ENCODE measurements around the gene FAM174C. TPM values are rescaled to one million over a fixed set of nuclear protein-coding genes. Genes with fewer than 3 reads are reported as not detected.
"Not testable (repeated sequence)": the region's sequence is repeated elsewhere in the genome, so short reads cannot be mapped to it uniquely, and the experiment has no call there.

FAM174C gene
- total RNA-seq, 1 experiment from 2014 or later, result 90.5 TPM

DNA sequence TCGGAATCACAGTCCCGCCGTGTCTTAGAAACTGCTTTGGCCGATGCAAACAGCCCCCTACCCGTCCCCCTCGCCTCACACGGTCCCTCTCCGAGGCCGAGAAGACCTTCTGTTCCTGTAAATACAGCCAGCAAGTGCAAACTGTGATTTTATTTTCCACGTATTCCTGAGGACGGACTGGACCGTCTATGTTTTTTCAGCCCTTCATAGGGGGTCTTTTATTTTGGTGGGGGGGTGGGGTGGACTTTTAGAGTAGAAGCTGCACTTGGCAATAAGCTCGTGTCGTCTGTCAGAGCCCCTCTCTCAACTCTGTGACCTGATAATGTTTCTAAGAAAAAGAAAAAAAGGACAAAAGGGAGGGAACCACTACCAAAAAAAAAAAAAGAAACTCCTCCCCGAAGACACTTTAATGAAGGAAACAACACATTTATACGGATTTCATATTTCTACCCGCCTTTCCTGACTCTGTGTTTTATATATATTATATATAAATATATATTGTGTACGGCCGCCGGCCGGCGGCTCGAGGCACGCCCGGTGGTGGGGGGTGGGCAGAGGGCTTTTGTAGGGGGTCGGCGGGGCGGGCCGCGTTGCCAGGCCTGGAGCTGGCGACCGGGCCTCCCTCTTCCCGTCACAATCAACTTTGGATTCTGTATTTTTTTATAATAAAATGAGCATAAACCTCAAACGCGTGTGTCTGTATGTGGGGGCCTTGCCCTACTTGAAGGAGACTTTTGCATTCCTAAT is 25.6 kb downstream of the FAM174C start:
- DNase-seq (ENCODE audit: low spot score), result no peak

DNA sequence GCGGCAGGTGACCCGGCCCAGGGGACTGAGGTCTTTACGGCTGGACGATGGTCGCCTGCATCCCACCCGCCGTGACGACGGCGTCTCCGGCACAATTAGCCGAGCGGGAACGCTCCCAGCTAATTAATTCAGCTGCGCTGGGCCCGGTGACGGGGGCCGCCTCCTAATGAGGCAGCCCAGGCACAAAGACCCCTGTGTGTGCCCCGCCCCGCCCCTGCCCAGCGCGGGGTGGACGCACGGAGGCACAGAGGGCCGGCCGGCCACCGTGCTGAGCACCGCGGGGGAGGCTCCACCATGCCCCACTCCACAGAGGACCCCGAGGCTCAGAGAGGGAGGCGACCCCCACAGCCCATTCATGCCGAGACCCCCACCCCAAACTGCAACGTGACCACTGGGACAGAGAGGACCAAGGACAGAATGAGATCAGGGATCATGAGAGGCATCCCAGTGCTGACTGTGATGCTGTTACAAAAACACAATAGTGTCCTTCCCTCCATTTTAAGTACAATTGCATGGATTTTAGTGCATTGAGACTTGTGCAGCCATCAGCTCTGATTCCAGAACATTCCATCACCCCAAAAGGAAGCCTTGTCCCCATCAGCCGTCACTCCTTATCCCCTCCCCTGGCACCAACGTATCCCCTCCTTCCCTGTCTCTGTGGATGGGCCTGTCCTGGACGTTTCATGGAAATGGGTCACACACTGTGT is 27.4 kb downstream of the FAM174C start:
- DNase-seq (ENCODE audit: low spot score), result no peak

DNA sequence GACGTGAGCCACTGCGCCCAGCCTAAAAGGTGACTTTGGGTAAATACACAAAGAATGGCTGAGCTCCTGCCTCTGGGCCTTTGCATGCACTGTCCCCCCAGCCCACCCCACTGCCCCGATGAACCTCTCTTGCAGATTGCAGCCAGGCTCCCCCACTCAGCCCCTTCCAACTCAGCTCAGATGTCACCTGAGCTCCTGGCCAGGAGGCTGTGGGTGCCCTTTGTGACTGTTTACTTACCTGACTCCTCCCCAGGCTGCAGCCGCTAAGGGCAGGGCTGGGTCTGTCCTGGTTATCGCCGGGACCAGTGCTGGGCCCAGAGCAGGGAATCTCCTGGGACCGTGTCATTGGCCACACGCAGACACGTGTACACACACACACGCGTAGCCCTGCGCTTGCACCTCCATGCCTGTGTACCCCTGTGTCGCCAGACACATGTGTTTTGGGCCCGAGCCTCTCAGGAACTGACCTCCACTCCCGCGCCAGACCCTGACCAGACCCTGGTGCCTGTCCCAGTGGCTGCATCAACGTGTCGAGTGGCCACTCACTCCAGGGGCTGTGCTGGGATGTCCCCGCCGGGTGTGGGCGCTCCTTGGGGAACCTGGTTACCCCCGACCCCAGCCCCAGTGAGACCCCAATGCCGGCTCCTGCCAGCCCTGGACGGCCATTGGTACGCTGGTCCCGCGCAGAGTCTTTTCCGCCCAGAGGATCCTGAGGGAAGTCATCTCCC is 29.0 kb downstream of the FAM174C start:
- no peak for DNase-seq (ENCODE audit: low spot score)

DNA sequence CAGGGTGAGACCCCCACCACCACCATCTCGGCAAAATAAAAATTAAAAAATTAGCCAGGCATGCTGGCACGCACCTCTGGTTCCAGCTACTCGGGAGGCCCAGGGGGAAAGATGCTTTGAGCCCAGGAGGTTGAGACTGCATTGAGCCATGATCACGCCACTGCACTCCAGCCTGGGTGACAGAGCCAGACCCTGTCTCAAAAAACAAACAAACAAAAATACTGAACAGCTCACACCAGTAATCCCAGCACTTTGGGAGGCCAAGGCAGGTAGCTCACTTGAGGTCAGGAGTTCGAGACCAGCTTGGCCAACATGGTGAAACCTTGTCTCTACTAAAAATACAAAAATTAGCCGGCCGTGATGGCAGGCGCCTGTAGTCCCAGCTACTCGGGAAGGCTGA is 30.0 kb downstream of the FAM174C start:
- not testable (repeated sequence) for DNase-seq (ENCODE audit: low spot score)

DNA sequence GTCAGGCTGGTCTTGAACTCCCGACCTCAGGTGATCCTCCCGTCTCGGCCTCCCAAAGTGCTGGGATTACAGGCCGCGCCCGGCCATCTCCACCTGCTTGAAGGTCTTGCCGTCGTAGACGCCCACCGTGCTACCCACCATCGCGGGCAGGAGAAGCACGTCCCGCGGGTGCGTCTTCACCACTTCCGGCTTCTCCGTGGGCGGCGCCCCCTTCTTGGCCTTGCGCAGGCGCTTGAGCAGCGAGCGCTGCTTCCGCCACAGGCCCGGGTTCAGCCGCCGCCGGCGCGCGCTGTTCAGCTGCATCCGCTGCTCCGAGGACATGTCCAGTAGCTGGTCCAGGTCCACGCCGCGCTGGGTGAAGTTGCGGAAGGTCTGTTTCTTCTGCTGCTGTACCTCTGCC is 32.0 kb downstream of the FAM174C start:
- no peak for DNase-seq (ENCODE audit: low spot score)

DNA sequence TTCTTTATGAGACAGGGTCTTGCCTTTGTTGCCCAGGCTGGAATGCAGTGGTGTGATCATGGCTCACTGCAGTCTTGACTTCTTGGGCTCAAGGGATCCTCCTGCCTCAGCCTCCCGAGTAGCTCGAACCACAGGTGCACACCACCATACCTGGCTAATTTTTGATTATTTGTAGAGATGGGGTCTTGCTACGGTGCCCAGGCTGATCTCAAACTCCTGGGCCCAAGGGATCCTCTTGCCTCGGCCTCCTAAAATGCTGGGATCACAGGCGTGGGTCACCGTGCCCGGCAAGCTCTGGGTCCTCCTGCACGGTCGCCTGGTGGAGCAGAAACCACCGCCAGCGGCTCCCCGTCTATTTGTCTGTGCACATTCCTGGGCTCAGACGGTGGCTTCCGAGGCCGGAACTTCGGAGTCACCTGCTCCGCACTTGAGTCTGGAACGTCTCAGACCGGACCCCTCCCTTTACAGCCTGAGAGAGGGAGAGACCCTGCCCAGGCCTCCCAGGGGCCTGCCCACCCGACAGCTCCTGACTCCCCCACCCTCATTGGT is 32.5 kb downstream of the FAM174C start:
- no peak for DNase-seq (ENCODE audit: low spot score)

DNA sequence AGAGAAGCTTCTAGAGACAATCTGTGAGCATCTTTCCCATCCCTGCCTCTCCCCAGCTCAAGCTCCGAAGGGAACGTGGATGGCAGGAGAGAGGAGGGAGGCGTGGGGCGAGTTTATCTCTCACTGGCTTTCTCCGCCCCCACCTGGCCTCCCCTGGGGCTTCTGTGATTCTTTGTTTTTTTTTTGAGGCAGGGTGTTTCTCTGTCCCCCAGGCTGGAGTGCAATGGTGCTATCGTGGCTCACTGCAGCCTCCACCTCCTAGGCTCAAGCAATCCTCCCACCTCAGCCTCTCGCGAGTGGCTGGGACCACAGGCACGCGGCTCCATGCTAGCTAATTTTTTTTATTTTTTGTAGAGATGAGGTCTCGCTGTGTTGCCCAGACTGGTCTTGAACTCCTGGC is 33.4 kb downstream of the FAM174C start:
- no peak for DNase-seq (ENCODE audit: low spot score)

DNA sequence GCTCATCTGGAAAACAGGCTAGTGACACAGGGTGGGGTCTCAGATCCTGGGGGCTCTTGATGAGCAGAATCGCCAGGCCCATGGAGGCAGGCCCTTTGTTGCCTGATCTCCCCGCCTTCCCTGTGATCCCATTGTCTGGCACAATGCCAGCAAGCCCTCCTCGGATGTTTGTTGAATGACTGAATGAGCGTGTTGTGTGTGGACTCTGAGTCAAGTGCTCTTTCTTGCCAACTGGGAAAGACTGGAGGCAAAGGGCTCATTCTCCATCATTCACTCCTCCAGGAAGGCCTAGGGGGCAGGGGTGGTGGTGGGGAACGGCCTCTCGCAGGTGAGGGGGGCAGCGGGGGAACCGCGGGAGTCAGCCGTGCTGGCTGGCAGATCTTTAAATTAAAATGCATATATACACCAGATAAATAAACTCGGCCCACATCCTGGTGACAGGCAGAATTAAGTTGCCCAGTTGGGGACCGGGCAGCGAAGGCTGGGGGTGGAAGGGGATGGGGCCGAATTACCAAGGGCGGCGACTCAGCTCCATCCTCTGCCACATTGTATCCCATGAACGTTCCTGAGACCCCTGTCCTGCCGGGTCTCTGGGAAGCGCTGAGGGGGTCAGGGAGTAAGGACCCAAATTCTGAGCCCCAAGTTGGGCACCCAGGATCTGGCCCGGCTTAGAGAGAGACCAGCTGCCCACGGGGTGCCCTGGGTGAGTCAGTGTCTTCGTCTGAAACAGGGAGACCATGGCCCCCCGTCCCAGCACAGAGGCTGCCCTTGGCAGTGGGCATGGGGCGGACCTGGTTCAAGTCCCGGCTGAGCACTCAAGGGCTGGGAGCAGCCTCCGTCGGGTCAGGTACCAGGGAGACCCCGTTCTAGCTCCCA is 34.9 kb downstream of the FAM174C start:
- DNase-seq (ENCODE audit: low spot score), result no peak

DNA sequence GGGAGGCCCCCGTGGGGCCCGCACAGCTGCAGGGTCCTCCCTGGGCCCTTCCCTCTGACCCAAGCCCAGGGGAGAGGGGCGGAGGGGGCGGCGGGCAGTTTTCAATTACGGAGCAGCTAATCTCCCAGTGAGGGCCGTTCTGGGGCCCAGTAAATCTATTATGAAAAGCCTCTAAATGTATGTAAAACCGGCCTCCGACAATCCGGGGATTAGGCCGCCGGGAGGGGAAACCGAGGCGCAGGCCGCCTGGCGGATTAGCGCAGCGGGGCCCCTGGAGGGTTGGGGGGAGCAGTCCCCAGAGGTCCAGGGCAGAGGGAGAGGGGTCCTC is 35.5 kb downstream of the FAM174C start:
- DNase-seq (ENCODE audit: low spot score), result no peak

DNA sequence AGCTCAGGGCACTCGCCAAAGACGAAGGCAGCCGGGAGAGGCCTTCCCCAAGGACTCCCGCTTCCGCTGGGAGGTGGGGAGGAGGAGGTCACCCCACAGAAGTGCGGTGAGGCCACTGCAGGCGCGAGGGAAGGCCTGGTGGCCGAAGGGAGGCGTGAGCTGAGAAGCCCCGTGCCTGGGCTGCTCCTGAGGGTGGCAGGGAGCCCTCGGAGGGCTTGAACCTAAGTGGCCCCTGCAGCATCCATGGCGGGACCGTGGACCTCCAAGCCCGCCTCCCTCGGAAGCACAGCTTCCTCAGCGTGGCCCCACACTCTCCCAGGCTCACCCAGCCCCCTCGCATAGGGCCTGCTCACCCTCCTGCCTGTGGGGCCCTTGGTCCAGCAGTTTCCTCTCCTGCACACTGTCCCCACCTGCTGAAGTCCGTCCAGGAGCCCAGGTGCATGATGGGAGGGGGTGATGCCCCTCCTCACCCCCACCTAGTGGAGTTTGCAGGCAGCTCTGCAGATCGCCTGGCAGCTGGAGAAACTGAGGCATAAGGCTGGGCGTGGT is 36.3 kb downstream of the FAM174C start:
- DNase-seq (ENCODE audit: low spot score), result peak; percentile 31

DNA sequence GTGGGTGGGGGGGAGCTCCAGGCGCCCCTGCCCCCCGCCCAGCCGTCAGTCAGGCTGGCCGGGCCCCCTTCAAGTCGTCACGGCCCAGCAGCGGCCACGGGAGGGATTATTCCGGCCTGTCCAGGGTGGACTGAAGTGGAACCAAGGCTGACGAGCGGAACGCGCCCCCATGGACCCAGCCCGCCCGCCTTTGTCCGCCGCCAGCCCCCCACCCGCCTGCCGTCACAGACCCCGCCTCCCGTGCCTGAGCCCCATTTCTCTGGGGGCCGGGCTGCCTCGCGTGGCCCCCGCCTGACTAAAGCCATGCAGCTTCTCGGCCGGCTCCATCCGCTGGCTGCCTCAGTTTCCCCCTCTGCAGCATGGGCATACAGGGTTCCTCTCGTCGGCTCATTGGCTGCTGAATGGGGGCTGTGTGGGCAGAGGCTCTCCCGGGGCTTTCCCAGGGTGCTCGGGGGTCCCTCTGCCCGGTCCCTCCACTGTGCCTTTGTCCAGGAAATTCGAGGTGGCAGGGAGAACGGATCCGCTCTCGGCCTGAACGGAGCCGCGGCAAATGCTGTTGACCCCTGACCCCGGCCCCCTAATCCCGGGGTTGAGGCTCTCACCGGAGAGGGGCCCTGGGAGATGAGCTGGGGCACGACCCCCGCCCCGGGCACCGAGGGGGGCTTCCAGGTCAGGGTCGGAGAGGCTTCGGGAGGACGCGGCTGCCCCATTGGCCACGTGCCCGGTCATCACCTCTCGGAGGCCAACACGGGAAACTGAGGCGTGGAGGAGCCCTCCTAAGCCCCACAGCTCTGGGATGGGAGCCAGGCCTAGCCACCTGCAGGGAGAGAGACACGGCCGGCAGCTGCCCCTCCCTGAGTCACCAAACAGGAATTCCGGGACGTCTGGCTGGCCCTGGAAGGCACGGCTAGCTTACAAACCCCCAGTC is 37.7 kb downstream of the FAM174C start:
- peak; percentile 85 for DNase-seq (ENCODE audit: low spot score)

DNA sequence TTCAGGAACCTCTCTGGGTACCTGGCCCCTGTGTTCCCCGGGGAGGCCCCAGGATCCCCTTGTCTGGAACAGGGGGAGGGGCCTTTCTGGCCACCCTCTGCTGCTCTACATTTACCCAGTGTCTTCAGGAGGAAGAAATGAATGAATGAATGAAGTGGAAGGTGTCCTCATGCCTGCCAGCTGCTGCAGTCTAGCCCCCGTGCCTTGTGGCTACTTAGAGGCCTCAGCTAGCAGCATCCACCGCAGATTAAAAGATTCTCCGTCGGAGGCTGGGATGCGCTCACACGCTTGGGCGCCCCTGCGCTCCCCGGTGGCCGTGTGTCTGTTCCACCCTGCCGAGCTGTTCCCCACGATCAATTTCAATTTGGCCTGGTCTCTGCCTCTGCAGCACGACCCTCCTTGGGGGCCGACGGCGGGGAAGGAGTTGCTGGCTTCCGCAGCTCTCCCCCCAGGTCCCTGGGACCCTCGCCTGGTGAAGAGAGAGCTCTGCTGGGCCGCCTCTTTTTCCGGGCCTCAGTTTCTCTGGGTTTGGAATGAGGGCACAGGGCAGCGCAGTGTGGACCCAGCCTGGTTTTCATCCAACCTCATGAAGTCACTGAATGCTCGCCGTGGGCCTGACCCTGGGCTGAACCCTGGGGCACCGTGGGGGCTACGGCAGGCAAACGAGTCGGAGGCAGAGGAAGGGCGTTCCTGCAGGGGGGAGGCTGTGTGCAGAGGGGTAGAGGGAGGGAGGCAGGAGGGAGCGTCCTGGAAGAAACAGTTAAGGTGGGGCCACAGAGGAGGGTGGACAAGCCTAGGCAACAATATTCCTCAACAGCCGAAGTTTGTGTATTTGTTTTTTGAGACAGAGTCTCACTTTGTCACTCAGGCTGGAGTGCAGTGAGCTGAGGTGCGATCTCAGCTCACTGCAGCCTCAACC is 38.6 kb downstream of the FAM174C start:
- DNase-seq (ENCODE audit: low spot score), result no peak

DNA sequence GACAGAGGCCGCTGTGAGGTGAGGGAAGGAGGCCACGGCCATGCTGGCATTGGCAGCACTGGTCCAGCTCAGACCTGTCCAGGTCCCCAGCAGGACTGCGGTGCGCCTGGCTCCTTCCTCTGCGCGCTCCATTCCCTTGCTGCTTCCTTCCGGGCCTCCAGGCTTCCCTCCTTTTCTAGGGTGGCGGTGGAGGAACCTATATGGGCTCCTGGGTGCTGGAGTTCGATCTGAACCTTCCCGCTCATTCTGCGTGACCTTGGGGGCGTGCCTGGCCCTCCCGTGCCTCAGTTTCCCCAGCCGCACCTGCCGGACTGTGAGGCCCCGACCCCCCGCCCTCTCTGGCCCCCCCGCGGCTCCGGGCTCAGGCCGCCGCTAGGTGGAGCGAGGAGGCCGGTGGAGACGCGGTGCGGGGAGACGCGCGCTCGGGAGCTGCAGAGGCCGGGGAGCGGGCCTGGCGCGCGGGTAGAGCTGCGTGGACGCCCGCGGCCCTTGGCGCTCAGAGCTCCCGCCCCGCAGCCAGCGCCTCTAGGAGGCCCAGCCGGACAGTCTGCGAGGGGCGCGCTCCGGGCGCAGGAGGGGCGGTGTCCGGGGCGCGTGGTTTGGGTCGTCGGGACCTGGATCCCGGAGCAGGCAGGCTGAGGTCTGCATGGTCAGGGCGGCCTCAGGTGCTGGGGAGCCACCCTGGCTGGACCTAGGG is 40.3 kb downstream of the FAM174C start:
- no peak for DNase-seq (ENCODE audit: low spot score)

DNA sequence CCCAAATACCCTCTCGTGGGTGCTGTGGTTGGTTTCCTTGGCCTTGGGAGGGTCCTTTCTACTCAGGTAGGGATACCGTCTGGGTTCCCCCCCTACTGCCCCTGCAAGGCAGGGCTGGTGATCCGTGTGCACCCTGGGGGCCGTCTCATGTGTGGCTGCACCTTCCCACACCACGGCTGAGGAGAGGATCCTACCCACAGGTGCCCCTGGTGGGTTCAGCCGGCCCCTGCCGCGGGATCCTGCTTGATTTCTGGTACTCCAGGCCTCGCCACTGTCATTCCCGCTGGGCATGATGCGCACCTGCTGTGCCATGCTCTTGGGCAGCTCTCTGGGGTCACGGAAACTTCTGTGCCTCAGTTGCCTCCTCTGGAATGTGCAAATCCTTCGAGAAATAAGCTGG is 41.1 kb downstream of the FAM174C start:
- no peak for DNase-seq (ENCODE audit: low spot score)

DNA sequence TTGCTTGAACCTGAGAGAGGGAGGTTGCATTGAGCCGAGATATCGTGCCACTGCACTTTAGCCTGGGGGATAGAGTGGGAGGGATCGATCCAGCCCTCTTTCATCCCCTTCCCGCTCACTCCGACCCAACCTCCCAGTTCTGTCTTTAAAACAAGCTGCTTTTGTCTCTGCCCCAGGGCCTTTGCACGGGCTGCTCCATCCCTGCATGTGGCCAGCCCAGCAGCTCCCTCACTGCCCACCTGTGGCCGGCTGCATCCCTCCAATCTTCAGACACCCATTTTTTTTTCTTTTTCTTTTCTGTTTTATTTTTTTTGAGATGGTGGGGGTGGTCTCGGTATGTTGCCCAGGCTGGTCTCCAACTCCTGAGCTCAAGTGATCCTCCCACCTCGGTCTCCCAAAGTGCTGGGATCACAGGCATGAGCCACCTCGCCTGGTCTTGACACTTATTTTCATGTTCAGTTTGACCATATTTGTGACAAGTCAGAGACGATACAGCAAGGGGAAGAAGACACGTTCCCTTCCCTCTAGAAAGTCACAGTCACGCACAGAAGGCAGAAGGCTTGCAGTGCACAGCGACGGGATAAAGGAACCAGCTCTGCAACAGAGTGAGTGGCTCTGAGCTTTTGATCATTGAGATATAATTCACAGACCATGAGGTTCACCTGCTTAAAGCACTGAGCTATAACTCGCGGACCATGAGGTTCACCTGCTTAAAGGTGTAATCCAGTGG is 42.1 kb downstream of the FAM174C start:
- no peak for DNase-seq (ENCODE audit: low spot score)

DNA sequence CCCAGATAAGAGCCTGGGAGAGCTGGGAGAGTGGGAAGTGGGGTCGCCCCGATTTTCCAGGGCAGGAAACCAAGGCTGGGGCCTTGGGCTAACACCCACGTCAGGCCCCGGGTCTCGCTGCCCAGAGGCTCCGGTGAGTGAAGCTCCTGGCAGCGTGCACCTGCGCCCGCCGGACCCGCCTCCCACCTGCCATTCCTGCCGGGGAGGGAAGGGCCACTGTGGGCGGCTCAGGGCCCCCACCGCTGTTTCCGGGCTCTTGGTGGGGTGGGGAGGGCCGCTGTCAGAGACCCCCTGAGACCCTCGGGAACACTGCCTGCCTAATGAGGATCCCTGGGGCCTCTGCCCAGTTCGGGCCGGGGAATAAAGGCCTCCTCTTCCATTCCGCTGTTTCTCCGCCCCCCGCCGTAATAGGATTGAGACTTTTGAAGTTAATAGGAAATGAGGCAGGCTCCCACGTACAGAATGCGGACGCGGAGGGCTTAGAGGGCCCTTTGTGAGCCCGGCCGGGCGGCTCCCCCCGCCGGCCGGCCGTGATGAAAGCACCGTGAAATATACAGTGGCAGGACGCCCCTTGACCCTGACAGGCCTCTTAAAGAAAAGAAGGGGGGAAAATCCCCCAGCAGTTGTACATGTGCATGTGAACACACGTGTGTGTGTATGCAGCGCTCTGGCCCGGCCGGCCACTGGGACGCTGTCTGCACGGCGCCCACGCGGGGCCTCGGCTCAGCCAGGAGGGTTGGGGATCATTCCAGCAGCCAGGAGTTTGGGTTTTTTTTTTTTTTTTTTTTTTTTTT is 43.5 kb downstream of the FAM174C start:
- no peak for DNase-seq (ENCODE audit: low spot score)

DNA sequence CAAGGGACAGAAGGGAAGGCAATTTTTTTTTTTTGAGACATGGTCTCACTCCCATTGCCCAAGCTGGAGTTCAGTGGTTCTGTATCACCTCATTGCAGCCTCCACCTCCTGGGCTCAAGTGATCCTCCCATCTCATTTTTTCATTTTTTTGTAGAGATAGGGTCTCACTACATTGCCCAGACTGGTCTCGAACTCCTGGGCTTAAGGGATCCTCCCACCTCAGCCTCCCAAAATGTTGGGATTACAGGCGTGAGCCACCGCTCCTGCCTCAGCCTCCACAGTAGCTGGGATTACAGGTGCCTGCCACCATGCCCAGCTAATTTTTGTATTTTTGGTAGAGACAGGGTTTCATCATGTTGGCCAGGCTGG is 44.9 kb downstream of the FAM174C start:
- DNase-seq (ENCODE audit: low spot score), result not testable (repeated sequence)
